Neutrophil (primary cell): ENCODE measurements around the gene GSTO2.

Source experiments
- H3K27ac ChIP-seq: fragments of 200-600 bp; sonication (generic); 2 replicates; pipeline ENCODE4 v1.5.1; 2016; ENCODE audit warnings: mild to moderate bottlenecking, moderate library complexity
- H3K27me3 ChIP-seq: fragments of 200-600 bp; sonication (generic); 2 replicates; pipeline ENCODE4 v1.6.0; 2016; ENCODE audit warnings: mild to moderate bottlenecking
- H3K36me3 ChIP-seq: fragments of 200-600 bp; sonication (generic); 2 replicates; pipeline ENCODE4 v1.5.1; 2017
- H3K4me1 ChIP-seq, 2 experiments: fragments of 200-600 bp in 1 of 2; sonication (generic) in 1 of 2; 1 replicate in 1 of 2; 2 replicates in 1 of 2; pipeline versions ENCODE4 v1.5.1 to v1.6.1; 2013 to 2016; ENCODE audit warnings: low read depth in 1 of 2, low read length in 1 of 2, mild to moderate bottlenecking in 1 of 2, moderate library complexity in 1 of 2; ENCODE audit not compliant: control insufficient read depth in 1 of 2, insufficient read depth in 1 of 2
- H3K4me3 ChIP-seq, 2 experiments: fragments of 200-600 bp in 1 of 2; sonication (generic) in 1 of 2; 1 replicate in 1 of 2; 2 replicates in 1 of 2; pipeline ENCODE4 v1.5.1; 2013 to 2016; ENCODE audit warnings: low read depth in 1 of 2, low read length in 1 of 2, mild to moderate bottlenecking in 1 of 2, moderate library complexity in 1 of 2
- H3K9me3 ChIP-seq: fragments of 200-600 bp; sonication (generic); 2 replicates; pipeline ENCODE4 v1.5.1; 2016
- CTCF ChIP-seq: fragments of 200-600 bp; sonication (generic); IDR thresholded peaks from 2 replicates; pipeline ENCODE4 v1.5.1; 2016; ENCODE audit warnings: antibody characterized with exemption

The GSTO2 gene

GRCh38 chr10:104337985-104338735 is 69.2 kb downstream of the GSTO2 start, which contains the start of gene ITPRIP:
TSS of gene ITPRIP (minus strand) at chr10:104338465. CDS start at chr10:104316051, 22,414 bp downstream.
- H3K27ac ChIP-seq = peak within 1 kb of the TSS; percentile 99
- H3K27me3 ChIP-seq = no peaks in the 10 kb centered on the region
- no peaks in the 10 kb centered on the region for H3K9me3 ChIP-seq
- peaks cover 19% of the 10 kb centered on the region for H3K36me3 ChIP-seq
- H3K4me1 ChIP-seq = peaks cover 57% of the 10 kb centered on the region in 2 experiments
- TF ChIP-seq CTCF = peak; percentile 7
- peak within 1 kb of the TSS; percentile 88 to 93 for H3K4me3 ChIP-seq

GRCh38 chr10:104339469-104340110 is 70.6 kb downstream of the GSTO2 start:
- Histone ChIP-seq H3K36me3 (peaks cover 4% of the 10 kb centered on the region), H3K27ac (peak overlapping the region; percentile 99), H3K4me1 (peaks cover 42 to 43% of the 10 kb centered on the region in 2 experiments), H3K27me3 (no peaks in the 10 kb centered on the region), H3K4me3 (peak overlapping the region; percentile 88 to 93), H3K9me3 (no peaks in the 10 kb centered on the region)
- no peak for TF ChIP-seq CTCF

GRCh38 chr10:104340111-104340526 is 71.1 kb downstream of the GSTO2 start:
- Histone ChIP-seq H3K27ac (peak overlapping the region; percentile 99), H3K4me1 (peaks cover 37 to 38% of the 10 kb centered on the region in 2 experiments), H3K36me3 (no peaks in the 10 kb centered on the region), H3K9me3 (no peaks in the 10 kb centered on the region), H3K27me3 (no peaks in the 10 kb centered on the region), H3K4me3 (peak overlapping the region; percentile 88 to 93)
- TF ChIP-seq CTCF = no peak

- Histone ChIP-seq H3K27me3 (no peaks in the 10 kb centered on the region), H3K4me1 (peaks cover 35 to 37% of the 10 kb centered on the region in 2 experiments), H3K36me3 (no peaks in the 10 kb centered on the region), H3K4me3 (no peak overlapping the region), H3K27ac (peak overlapping the region; percentile 99), H3K9me3 (no peaks in the 10 kb centered on the region)
- TF ChIP-seq CTCF = no peak
These were observed 71.7 kb downstream of the GSTO2 start for GRCh38 chr10:104340641-104341040.

- H3K36me3 ChIP-seq = no peaks in the 10 kb centered on the region
- no peak overlapping the region for H3K27ac ChIP-seq
These were observed 74.0 kb downstream of the GSTO2 start for GRCh38 chr10:104342941-104343411.

More at GRCh38 chr10:104342941-104343411, 74.0 kb downstream of the GSTO2 start:
- peaks cover 43 to 49% of the 10 kb centered on the region in 2 experiments for H3K4me1 ChIP-seq
- H3K9me3 ChIP-seq = no peaks in the 10 kb centered on the region
- TF ChIP-seq CTCF = no peak
- H3K27me3 ChIP-seq = no peaks in the 10 kb centered on the region
- H3K4me3 ChIP-seq = no peak overlapping the region
